Measurements from ENCODE around the gene FAM181A. TPM values are rescaled to one million over a fixed set of nuclear protein-coding genes. Genes with fewer than 3 reads are reported as not detected.

FAM181A gene
- total RNA-seq, 1 donor from 2014 or later: not detected

DNA sequence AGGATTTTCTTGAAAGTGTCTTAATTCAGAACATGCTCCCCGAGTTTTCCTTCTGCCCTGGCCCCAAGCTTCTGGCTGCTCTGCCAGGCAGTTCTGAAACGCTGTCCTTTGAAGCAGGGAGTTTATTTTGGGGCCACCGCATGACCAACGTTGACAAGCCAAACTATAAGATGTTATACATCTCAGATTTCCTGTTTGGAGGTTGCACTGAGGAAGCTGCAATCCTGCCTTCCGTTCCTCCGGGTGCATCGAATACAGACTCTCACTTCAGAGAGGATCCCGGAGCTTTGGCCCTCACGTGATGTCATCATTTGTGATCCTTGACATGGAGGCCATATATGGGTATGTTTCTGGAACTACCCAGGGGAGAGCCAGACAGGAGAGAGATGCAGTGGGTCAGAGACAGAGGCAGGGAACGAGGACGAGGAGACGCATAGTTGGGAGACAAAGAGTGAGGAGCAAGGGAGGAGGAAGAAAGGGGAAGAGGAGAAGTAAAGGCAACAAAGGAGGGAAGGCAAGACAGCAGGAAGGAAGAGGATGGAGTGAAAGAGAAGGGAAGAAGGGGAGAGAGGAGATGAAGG lies 49.4 kb downstream of the FAM181A start, which contains the start of gene ASB2:
Gene ASB2 (minus strand): TSS at position 94 of the 581 bp plus-strand sequence. CDS start 12,031 bp downstream, outside the sequence.
- intact Hi-C loops (cut with micrococcal nuclease): loop anchor here (1.0 kb wide), 5 partner anchors 13 to 105 kb away; partner anchors contain the start of genes DDX24 and IFI27L1

- intact Hi-C loops (cut with micrococcal nuclease): no loop called here
These were observed 50.0 kb downstream of the FAM181A start for GRCh38 chr14:93977171-93977570.

DNA sequence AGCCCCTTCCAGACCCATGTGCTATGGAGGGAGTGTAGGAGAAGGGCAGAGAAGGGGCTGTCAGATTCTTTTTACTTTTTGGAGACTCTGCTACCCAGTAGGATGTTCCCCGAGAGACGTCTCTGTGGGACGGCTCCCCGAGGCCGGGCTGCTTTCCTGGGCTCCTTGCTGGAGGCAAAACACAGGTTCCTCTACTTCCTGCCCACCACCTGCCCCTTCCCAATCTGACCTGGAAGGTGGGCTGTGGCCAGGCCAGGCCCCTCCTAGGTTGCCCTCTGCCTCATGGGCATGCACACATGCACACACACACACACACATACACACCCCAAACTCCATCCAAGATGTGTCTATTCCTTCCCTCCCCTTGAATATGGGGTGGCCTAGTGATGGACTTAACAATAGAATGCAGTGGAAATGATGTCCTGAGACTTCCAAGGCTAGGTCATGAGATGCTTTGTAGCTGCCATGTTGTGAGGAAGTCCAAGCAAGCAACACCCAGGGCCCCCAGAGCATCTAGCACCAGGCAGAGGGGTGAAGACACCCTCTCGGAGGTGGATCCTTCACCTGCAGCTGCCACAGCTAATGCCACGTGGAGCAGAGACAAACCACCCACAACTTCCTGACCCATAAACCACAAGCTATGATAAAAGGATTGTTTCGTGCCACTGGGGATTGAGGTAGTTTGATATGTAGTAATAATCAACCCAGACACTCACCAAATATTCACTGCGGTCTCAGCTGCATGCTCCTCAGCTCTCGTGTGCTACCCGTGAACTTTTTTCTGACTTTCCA lies 50.8 kb downstream of the FAM181A start:
- intact Hi-C loops (cut with micrococcal nuclease): loop anchor here (1.0 kb wide), 3 partner anchors 8 to 48 kb away; partner anchors contain the start of gene OTUB2

GRCh38 chr14:93978735-93979134 lies 51.6 kb downstream of the FAM181A start:
- intact Hi-C loops (cut with micrococcal nuclease): loop anchor here (1.0 kb wide), 3 partner anchors 8 to 48 kb away; partner anchors contain the start of gene OTUB2

Other genes with a start within 250 kb of the FAM181A start
- not detected in 2 replicates for gene PRIMA1, start 138.9 kb upstream of the FAM181A start, total RNA-seq
- gene ASB2, start 49.2 kb downstream of the FAM181A start, total RNA-seq: 62.2 and 66.6 TPM in 2 replicates
- gene CCDC197, start 70.0 kb downstream of the FAM181A start, total RNA-seq: 0.15 TPM in 1 of 2 replicates, not detected in the other
- gene OTUB2, start 99.0 kb downstream of the FAM181A start, total RNA-seq: 2.9 and 3.3 TPM in 2 replicates
- 206 and 208 TPM in 2 replicates for gene DDX24, start 153.9 kb downstream of the FAM181A start, total RNA-seq
- gene IFI27L1, start 154.0 kb downstream of the FAM181A start, total RNA-seq: 32.2 and 32.4 TPM in 2 replicates
- gene IFI27, start 183.4 kb downstream of the FAM181A start, total RNA-seq: 127 and 132 TPM in 2 replicates
- 68.1 and 74.2 TPM in 2 replicates for gene IFI27L2, start 202.3 kb downstream of the FAM181A start, total RNA-seq
- gene PPP4R4, start 247.0 kb downstream of the FAM181A start, total RNA-seq: 0.59 and 0.88 TPM in 2 replicates

All from T-helper 1 cell treated with Interleukin-12 subunit alpha and Interleukin-12 subunit beta and Interleukin-4 antibody, amounts not matched to agents 30 ng/mL and 1 ng/mL, for 36 hours (primary cell).